ENCODE results near the gene ADD1. TPM values are rescaled to one million over a fixed set of nuclear protein-coding genes. Genes with fewer than 3 reads are reported as not detected.
"Not testable (repeated sequence)": the region's sequence is repeated elsewhere in the genome, so short reads cannot be mapped to it uniquely, and the experiment has no call there.

ADD1 gene
- total RNA-seq, 1 experiment from 2014 or later = 163 TPM

DNA sequence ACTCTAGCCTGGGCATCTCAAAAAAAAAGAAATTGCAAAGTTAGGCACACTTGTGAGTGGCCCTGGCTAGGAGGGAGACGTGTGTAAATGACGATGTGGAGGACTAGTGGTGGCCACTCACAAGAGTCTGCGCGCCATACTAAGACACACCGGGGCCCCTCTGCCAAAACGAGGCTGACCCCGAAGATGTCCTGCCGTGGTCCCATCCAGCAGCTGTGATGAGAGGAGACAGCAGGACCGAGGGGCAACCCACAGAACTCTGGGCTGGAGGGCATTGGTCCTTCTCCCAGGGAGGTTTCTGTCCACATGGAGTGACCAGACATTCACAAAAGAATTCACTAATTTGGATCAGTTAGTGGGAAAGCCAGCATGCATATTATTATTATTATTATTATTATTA lies 72.1 kb downstream of the ADD1 start:
- H3K27ac Mint-ChIP-seq = no peak overlapping the region
- Histone ChIP-seq H3K23me2 (ENCODE audit: insufficient read length, low read depth, low read length, poor library complexity, severe bottlenecking) (no peaks in the 10 kb centered on the region), H2BK15ac (ENCODE audit: low read depth, low read length) (no peak overlapping the region)

DNA sequence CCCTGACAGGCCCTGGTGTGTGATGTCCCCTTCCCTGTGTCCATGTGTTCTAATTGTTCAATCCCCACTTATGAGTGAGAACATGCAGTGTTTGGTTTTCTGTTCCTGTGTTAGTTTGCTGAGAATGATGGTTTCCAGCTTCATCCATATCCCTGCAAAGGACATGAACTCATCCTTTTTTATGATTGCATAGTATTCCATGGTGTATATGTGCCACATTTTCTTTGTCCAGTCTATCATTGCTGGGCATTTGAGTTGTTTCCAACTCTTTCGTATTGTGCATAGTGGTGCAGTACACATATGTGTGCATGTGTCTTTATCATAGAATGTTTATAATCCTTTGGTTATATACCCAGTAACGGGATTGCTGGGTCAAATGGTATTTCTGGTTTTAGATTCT lies 73.1 kb downstream of the ADD1 start:
- DNase-seq; H2BK120ac ChIP-seq (ENCODE audit: low read depth, low read length, poor library complexity, severe bottlenecking); H3K56ac ChIP-seq (ENCODE audit: insufficient read length, low read depth, low read length); H3K23ac ChIP-seq (ENCODE audit: insufficient read length, low read depth, low read length); H3K14ac ChIP-seq (ENCODE audit: insufficient read depth, low read length); H4K8ac ChIP-seq (replicated peaks; ENCODE audit: insufficient read length, low read depth, low read length); H3K4ac ChIP-seq (ENCODE audit: low read depth, low read length); H3K27me3 Mint-ChIP-seq (ENCODE audit: low read depth); H2AFZ ChIP-seq (ENCODE audit: low read length); H4K5ac ChIP-seq (ENCODE audit: insufficient read length, low read depth, low read length); H3T11ph ChIP-seq (ENCODE audit: low read length); H2BK20ac ChIP-seq (ENCODE audit: low read depth, low read length, poor library complexity, severe bottlenecking); H2AK5ac ChIP-seq (ENCODE audit: insufficient read length, low read length); H3K9ac ChIP-seq (ENCODE audit: extremely low read depth, insufficient read length, low read length); H4K20me1 ChIP-seq (ENCODE audit: control insufficient read depth, insufficient read depth, insufficient read length); H3K23me2 ChIP-seq (ENCODE audit: insufficient read length, low read depth, low read length, poor library complexity, severe bottlenecking); H3K4me2 ChIP-seq (ENCODE audit: insufficient read depth, insufficient read length, low read length); H3K4me1 Mint-ChIP-seq; H3K4me1 ChIP-seq (ENCODE audit: insufficient read depth, low read length); H4K91ac ChIP-seq (ENCODE audit: insufficient read length, low read depth, low read length); H3K18ac ChIP-seq (ENCODE audit: insufficient read length, low read depth, low read length); H2BK15ac ChIP-seq (ENCODE audit: low read depth, low read length); H3K9me3 ChIP-seq (ENCODE audit: control insufficient read depth, low read depth, low read length); H3K27ac ChIP-seq (ENCODE audit: insufficient read length, low read depth, low read length); H2BK12ac ChIP-seq (ENCODE audit: insufficient read length, low read depth, low read length); H3K79me1 ChIP-seq (ENCODE audit: insufficient read depth, low read depth, low read length, poor library complexity, severe bottlenecking); H3K27me3 ChIP-seq (ENCODE audit: insufficient read depth, low read length); H2BK5ac ChIP-seq (ENCODE audit: insufficient read length, low read length); H3K27ac Mint-ChIP-seq; H3K79me2 ChIP-seq (ENCODE audit: insufficient read depth, low read length); H3K4me3 Mint-ChIP-seq: not testable (repeated sequence)
- no CpG with 5 or more reads among the region's 2 CpGs for WGBS (ENCODE audit: extremely low coverage, insufficient read length, low lambda C conversion rate)
- peaks cover 37 to 45% of the 10 kb centered on the region in 2 experiments for H3K9me3 Mint-ChIP-seq
- H3K36me3 Mint-ChIP-seq (ENCODE audit: insufficient read depth in 1 of 3, low read depth in 3 of 3) = peaks cover 71 to 96% (median 89%) of the 10 kb centered on the region in 3 experiments

More for the DNA sequence above, 72.1 kb downstream of the ADD1 start:
- WGBS (ENCODE audit: extremely low coverage, insufficient read length, low lambda C conversion rate) = no CpG with 5 or more reads among the region's 9 CpGs
- H3K9me3 ChIP-seq (ENCODE audit: control insufficient read depth, low read depth, low read length) = no peaks in the 10 kb centered on the region
- no peaks in the 10 kb centered on the region for H4K20me1 ChIP-seq (ENCODE audit: control insufficient read depth, insufficient read depth, insufficient read length)
- Mint-ChIP-seq H3K4me1 (peaks cover 0 to 2% of the 10 kb centered on the region in 2 experiments; a peak in 2 of 4 replicates), H3K36me3 (ENCODE audit: insufficient read depth in 1 of 3, low read depth in 3 of 3) (peaks cover 65 to 95% (median 88%) of the 10 kb centered on the region in 3 experiments), H3K4me3 (no peak overlapping the region), H3K9me3 (peaks cover 36 to 38% of the 10 kb centered on the region in 2 experiments), H3K27me3 (ENCODE audit: low read depth) (no peaks in the 10 kb centered on the region)
- H3T11ph ChIP-seq (ENCODE audit: low read length) = no peak overlapping the region
- H3K23ac ChIP-seq (ENCODE audit: insufficient read length, low read depth, low read length) = no peak overlapping the region
- no peak overlapping the region for H4K8ac ChIP-seq (replicated peaks; ENCODE audit: insufficient read length, low read depth, low read length)
- no peak overlapping the region for H2BK20ac ChIP-seq (ENCODE audit: low read depth, low read length, poor library complexity, severe bottlenecking)
- no peak overlapping the region for H4K91ac ChIP-seq (ENCODE audit: insufficient read length, low read depth, low read length)
- H2BK120ac ChIP-seq (ENCODE audit: low read depth, low read length, poor library complexity, severe bottlenecking) = no peak overlapping the region
- no peak overlapping the region for H2BK12ac ChIP-seq (ENCODE audit: insufficient read length, low read depth, low read length)
- TF ChIP-seq, protein P1, sequence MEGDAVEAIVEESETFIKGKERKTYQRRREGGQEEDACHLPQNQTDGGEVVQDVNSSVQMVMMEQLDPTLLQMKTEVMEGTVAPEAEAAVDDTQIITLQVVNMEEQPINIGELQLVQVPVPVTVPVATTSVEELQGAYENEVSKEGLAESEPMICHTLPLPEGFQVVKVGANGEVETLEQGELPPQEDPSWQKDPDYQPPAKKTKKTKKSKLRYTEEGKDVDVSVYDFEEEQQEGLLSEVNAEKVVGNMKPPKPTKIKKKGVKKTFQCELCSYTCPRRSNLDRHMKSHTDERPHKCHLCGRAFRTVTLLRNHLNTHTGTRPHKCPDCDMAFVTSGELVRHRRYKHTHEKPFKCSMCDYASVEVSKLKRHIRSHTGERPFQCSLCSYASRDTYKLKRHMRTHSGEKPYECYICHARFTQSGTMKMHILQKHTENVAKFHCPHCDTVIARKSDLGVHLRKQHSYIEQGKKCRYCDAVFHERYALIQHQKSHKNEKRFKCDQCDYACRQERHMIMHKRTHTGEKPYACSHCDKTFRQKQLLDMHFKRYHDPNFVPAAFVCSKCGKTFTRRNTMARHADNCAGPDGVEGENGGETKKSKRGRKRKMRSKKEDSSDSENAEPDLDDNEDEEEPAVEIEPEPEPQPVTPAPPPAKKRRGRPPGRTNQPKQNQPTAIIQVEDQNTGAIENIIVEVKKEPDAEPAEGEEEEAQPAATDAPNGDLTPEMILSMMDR (conservative IDR thresholded peaks at IDR 0.05) = no peak
- H2AK5ac ChIP-seq (ENCODE audit: insufficient read length, low read length) = no peak overlapping the region
- H3K79me1 ChIP-seq (ENCODE audit: insufficient read depth, low read depth, low read length, poor library complexity, severe bottlenecking) = no peaks in the 10 kb centered on the region
- H4K5ac ChIP-seq (ENCODE audit: insufficient read length, low read depth, low read length) = no peak overlapping the region
- no peak overlapping the region for H3K14ac ChIP-seq (ENCODE audit: insufficient read depth, low read length)
- no peak overlapping the region for H2AFZ ChIP-seq (ENCODE audit: low read length)
- H3K56ac ChIP-seq (ENCODE audit: insufficient read length, low read depth, low read length) = no peak overlapping the region
- no peak for DNase-seq
- no peaks in the 10 kb centered on the region for H3K79me2 ChIP-seq (ENCODE audit: insufficient read depth, low read length)
- H3K18ac ChIP-seq (ENCODE audit: insufficient read length, low read depth, low read length) = no peak overlapping the region
- no peak overlapping the region for H3K9ac ChIP-seq (ENCODE audit: extremely low read depth, insufficient read length, low read length)
- no peaks in the 10 kb centered on the region for H3K27me3 ChIP-seq (ENCODE audit: insufficient read depth, low read length)
- H2BK5ac ChIP-seq (ENCODE audit: insufficient read length, low read length) = no peak overlapping the region
- H3K27ac ChIP-seq (ENCODE audit: insufficient read length, low read depth, low read length) = no peak overlapping the region
- H3K4me2 ChIP-seq (ENCODE audit: insufficient read depth, insufficient read length, low read length) = no peak overlapping the region
- no peaks in the 10 kb centered on the region for H3K4me1 ChIP-seq (ENCODE audit: insufficient read depth, low read length)
- no peak overlapping the region for H3K4ac ChIP-seq (ENCODE audit: low read depth, low read length)
